Amniotic epithelial cell (primary cell): ENCODE measurements around the gene GPRC6A.
A peak's percentile ranks its signal among the peaks of the same experiment; 100 is the strongest.
"Not testable (repeated sequence)": the region's sequence is repeated elsewhere in the genome, so short reads cannot be mapped to it uniquely, and the experiment has no call there.

ENCODE experiments used
- DNase-seq: peaks from one replicate; pipeline ENCODE4 v3.0.0-alpha.2; 2010; ENCODE audit warnings: low read depth

Gene GPRC6A

GRCh38 chr6:116828983-116829382 lies at the start of gene GPRC6A:
GPRC6A (minus strand) TSS chr6:116829083; CDS start chr6:116829013, 70 bp downstream.
- peak; percentile 0 for DNase-seq

GRCh38 chr6:116877743-116878142 lies 48.9 kb upstream of the GPRC6A start:
- no peak for DNase-seq

- no peak for DNase-seq
These were observed 48.0 kb upstream of the GPRC6A start, which contains the start of gene RFX6 for GRCh38 chr6:116876635-116877611. RFX6 (plus strand) TSS chr6:116877242; CDS start chr6:116877276, 34 bp downstream.

- DNase-seq, result no peak
These were observed 47.2 kb upstream of the GPRC6A start for GRCh38 chr6:116876107-116876506.

- DNase-seq, result no peak
These were observed 43.9 kb upstream of the GPRC6A start for GRCh38 chr6:116872771-116873170.

GRCh38 chr6:116866281-116866871 lies 37.5 kb upstream of the GPRC6A start:
- no peak for DNase-seq

GRCh38 chr6:116859264-116859663 lies 30.4 kb upstream of the GPRC6A start:
- DNase-seq, result no peak

GRCh38 chr6:116858060-116858459 lies 29.2 kb upstream of the GPRC6A start:
- DNase-seq, result no peak

GRCh38 chr6:116847227-116847626 lies 18.3 kb upstream of the GPRC6A start:
- peak; percentile 41 for DNase-seq

- no peak for DNase-seq
These were observed 13.6 kb upstream of the GPRC6A start for GRCh38 chr6:116842459-116842858.

- DNase-seq, result peak; percentile 30
These were observed 11.2 kb upstream of the GPRC6A start for GRCh38 chr6:116840091-116840490.

- DNase-seq, result no peak
These were observed 7.9 kb upstream of the GPRC6A start for GRCh38 chr6:116836606-116837342.

GRCh38 chr6:116834526-116834925 lies 5.6 kb upstream of the GPRC6A start:
- not testable (repeated sequence) for DNase-seq

GRCh38 chr6:116827561-116828240 lies 1.2 kb downstream of the GPRC6A start:
- DNase-seq, result no peak

GRCh38 chr6:116816336-116816735 lies 12.5 kb downstream of the GPRC6A start:
- not testable (repeated sequence) for DNase-seq

- DNase-seq, result no peak
These were observed 16.7 kb downstream of the GPRC6A start for GRCh38 chr6:116812051-116812650.

GRCh38 chr6:116801971-116802370 lies 26.9 kb downstream of the GPRC6A start:
- DNase-seq, result no peak

GRCh38 chr6:116799945-116800344 lies 28.9 kb downstream of the GPRC6A start:
- no peak for DNase-seq

GRCh38 chr6:116797585-116797984 lies 31.3 kb downstream of the GPRC6A start:
- DNase-seq, result no peak

- no peak for DNase-seq
These were observed 35.7 kb downstream of the GPRC6A start for GRCh38 chr6:116793224-116793623.

GRCh38 chr6:116783852-116784251 lies 45.0 kb downstream of the GPRC6A start:
- peak; percentile 17 for DNase-seq
